Fibroblast of the aortic adventitia (primary cell): Measurements from ENCODE around the gene FAM161A. TPM values are rescaled to one million over a fixed set of nuclear protein-coding genes. Genes with fewer than 3 reads are reported as not detected.
"Not testable (repeated sequence)": the region's sequence is repeated elsewhere in the genome, so short reads cannot be mapped to it uniquely, and the experiment has no call there.

ENCODE experiments used
- DNase-seq: peaks from one replicate; pipeline ENCODE4 v3.0.0-alpha.2; 2010; ENCODE audit warnings: low read depth
- H3K4me3 ChIP-seq: 2 replicates; pipeline ENCODE4 v1.5.1; 2011; ENCODE audit warnings: low read depth, mild to moderate bottlenecking, control low read depth, low read length, moderate library complexity
- CTCF ChIP-seq: IDR thresholded peaks from 2 replicates; pipeline ENCODE4 v1.5.1; 2011; ENCODE audit warnings: mild to moderate bottlenecking, low read length, control low read depth, inconsistent platforms; ENCODE audit not compliant: insufficient read depth
- total RNA-seq: library from RNA; depleted of rRNA; stranded (reverse); fragments of >200 nt; gene quantifications from 2 replicates; pipeline ENCODE4 v1.2.3, GENCODE V29; 2012; ENCODE audit warnings: low replicate concordance

FAM161A gene
- total RNA-seq, 1 donor: 8.1 TPM

GRCh38 chr2:61882850-61883249 lies 29.0 kb upstream of the FAM161A start:
- H3K4me3 ChIP-seq: no peak overlapping the region
- DNase-seq: no peak
- TF ChIP-seq CTCF: no peak

GRCh38 chr2:61879351-61879750 lies 25.5 kb upstream of the FAM161A start:
- H3K4me3 ChIP-seq, DNase-seq: not testable (repeated sequence)

GRCh38 chr2:61878761-61879160 lies 24.9 kb upstream of the FAM161A start:
- TF ChIP-seq CTCF: no peak
- no peak for DNase-seq
- H3K4me3 ChIP-seq: no peak overlapping the region

GRCh38 chr2:61877571-61878245 lies 23.8 kb upstream of the FAM161A start:
- TF ChIP-seq CTCF: no peak
- H3K4me3 ChIP-seq: no peak overlapping the region
- no peak for DNase-seq

- DNase-seq: no peak
- H3K4me3 ChIP-seq: no peak overlapping the region
- no peak for TF ChIP-seq CTCF
Measured at GRCh38 chr2:61876400-61876799, 22.5 kb upstream of the FAM161A start.

GRCh38 chr2:61866482-61867089 lies 12.7 kb upstream of the FAM161A start:
- DNase-seq, H3K4me3 ChIP-seq: not testable (repeated sequence)

- no peak overlapping the region for H3K4me3 ChIP-seq
- DNase-seq: no peak
- TF ChIP-seq CTCF: no peak
Measured at GRCh38 chr2:61862085-61862484, 8.2 kb upstream of the FAM161A start.

GRCh38 chr2:61857224-61857623 lies 3.4 kb upstream of the FAM161A start:
- TF ChIP-seq CTCF: no peak
- H3K4me3 ChIP-seq: no peak overlapping the region
- no peak for DNase-seq
